Stimulated activated CD4-positive, alpha-beta T cell treated with anti-CD3 and anti-CD28 coated beads, Interleukin-1b, Interleukin-23, amount 100 ng/mL, for 4 hours (primary cell): ENCODE measurements around the gene ZNRF3.
"Not testable (repeated sequence)": the region's sequence is repeated elsewhere in the genome, so short reads cannot be mapped to it uniquely, and the experiment has no call there.

Experiments
- DNase-seq, 2 donors: peaks; one replicate each; pipeline ENCODE4 v3.0.0-alpha.2; 2020; ENCODE audit warnings: low read depth in 2 of 2

ZNRF3 gene

DNA sequence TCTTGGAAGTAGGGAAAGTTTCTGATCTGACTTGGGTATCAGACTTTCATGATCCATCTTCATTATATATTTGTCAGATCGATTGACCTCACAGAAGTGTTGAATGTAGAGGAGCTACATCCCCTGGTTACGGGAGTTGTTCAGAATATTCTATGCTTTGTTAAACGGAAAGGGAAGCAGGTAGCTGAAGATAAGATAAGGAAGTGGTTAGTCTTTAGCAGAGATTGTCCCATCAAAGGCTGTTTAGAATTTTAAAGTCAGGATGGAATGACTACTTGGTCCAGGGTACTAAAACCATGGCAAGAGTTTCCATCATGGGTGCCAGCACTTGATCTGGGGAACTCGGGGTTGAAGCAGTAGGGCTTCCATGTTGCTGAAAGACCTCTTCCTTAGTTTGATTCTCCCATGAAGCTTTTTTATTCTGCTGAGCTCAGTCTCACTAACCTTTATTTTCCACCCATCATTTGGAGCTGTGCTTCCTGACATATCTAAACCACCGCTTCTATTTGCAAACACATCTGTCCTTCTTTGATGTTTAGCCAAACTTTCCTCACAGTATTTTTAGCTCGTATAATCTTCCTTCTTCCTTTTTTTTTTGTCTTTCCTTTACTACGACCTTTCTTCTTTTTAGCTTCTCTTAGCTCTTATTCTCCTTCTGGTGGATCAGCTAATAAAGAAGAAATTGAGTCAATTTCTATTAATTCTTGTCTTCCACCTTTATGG lies 182.3 kb downstream of the ZNRF3 start:
- no peak for DNase-seq

DNA sequence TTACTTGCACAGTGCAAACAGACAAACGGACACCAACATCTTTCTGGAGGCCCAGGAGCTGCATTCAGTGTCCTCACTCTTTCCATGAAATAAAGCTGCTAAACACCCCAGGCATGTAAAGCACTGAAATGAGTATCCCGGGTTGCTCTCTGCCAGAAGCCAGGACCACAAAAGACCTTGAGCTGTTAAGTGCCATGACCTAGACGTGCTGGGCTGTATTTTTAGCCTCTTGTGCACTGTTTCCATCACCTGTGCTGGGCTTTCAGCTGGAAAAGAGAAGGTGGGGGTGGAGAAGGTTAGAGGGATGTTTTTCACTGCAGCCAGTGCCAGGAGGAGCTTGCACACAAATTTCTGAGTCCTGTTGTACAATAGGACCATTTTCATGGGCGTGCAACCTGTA lies 186.1 kb downstream of the ZNRF3 start:
- DNase-seq = no peak

DNA sequence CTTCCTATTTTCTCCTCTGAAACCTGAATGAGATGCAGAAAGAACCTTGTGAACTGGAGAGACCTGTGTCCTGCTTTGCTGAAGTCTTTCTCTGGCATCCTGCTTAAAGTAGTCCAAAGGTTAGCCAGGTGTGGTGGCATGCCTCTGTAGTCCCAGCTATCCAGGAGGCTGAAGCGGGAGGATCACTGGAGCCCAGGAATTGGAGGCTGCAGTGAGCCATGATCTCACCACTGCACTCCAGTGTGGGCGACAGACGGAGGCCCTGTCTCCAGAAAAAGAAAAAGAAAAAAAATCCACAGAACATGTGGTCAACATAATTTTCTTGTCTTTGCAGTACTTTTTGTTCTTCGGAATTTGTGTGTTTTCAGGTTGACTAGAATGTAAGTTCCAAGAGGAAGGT lies 187.1 kb downstream of the ZNRF3 start:
- DNase-seq = no peak

DNA sequence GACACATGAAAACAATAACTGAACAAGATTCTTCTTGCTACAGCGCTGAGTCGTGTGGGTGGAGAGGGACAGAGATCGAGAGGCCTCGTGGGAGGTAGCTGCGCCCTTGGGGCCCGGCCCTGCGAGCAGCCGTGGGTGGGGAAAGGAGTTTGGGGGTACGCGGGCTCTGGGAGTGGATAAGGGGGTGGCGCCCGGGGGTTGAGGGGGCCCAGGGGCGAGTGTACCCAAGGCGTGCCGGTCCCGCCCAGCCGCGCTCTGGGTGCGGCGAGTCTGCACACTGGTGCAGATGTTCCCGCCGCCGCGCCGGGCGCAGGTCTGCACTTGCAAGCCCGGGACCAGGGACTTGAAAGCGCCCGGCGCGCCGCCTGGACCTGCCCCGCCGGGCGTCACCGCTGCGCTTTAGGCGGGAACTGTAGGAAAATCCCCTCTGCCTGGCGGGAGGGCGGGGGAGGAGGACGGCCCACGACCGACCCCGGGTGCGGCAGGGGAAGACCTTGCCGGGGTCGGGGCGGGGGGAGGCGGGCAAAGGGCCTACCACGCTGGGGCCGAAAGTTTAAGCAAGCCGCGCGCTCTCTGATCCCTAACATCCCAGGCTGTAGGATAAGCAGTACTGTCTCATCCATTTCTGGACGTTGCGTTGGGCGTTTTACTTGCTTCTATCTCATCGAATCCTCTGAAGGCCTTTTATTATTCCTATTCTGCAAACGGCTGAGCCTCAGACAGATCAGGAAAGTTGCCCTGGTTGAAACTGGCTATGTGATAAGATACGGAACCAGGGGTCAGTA lies 188.1 kb downstream of the ZNRF3 start:
- DNase-seq = peak in 1 of 2 donors; percentile 20

DNA sequence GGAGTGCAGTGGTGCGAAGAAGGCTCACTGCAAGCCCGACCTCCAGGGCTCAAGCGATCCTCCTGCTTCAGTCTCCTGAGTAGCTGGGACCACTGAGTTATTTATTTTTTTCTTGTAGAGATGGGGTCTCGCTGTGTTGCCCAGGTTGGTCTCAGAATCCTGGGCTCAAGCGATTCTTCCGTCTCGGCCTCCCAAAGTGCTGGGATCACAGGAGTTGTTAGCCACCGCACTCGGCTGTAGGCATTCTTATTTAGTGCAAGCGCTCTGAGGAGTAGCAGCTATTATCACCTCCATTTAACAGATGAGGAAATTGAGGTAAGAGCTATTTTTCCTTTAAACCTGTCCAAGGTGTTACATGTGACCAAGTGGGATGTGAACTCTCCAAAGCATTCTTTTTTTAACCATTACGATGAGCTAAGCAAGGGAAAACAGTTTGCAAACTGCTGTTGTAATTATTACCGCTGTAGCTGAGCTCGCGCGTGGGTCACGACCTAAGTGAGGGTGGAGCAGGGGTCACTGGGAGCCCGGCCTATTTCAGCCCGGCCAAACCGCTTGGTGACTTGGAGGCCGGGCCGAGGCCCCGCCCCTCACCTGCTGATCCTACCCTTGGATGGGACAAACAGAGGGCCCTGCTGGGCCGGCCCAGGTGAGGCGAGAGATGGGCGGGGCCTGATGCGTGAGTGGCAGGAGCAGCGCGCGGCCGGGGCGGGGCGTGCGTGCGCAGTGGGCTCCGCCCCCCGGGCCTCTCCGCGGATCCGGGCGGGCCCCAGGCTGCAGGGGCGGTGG lies 189.0 kb downstream of the ZNRF3 start:
- DNase-seq = peak; percentile 77 to 85

DNA sequence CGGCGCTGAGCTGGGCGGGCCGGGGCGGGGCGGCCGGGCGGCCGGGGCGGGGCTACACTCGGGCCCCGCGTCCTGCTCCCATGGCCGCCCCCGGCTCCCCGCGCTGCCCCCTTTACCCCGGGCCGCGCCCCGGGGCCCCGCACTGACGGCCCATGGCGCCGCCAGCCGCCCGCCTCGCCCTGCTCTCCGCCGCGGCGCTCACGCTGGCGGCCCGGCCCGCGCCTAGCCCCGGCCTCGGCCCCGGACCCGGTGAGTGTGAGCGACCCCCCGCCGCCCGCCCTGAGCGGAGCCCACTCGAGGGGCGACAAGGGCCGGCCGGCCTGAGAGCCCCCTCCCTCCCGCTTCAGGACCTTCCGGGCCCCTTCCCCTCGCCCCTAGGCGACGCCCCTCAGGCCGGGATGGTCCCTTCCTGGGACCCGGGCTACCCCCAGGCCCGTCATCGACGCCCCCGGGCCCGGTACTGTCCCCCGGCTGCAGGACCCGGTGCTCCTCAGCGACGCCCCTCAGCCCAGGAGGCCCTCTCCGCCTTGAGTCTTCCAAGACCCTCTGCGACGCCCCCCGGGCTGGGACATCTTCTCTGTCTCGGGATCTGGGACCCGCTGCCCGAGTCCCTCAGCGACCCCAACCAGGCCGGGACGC lies 189.7 kb downstream of the ZNRF3 start, which contains the start of gene KREMEN1:
Gene KREMEN1, plus strand, starts transcription at position 57 of the 639 bp plus-strand sequence. Its CDS starts 96 bp downstream, at position 153.
- no peak for DNase-seq

DNA sequence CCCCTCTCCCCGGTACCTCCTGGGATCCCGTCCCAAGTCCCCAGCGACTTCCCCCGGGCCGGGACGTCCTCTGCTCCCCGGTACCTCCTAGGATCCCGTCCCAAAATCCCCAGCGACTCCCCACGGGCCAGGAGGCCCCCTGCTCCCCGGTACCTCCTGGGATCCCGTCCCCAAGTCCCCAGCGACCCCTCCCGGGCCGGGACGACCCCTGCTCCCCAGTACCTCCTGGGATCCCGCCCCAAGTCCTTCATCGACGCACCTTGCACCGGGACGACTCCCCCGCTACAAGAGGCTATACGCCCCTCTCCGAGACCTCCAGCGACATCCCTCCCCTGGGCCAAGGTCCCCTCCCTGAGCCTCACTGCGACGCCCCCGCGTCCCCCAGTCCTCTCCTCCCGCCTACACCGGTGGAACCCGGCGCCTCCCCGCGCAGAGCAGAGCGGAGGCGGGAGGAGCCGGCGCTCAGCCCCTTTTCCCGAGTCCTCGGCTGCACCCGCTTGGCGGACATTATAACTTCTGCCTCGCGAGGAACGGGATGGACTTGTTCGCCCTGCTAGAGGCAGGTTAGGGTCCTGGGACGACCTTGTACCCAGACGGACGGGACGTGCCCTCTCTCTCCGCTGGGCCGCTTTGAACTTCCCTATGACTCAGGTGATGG lies 190.4 kb downstream of the ZNRF3 start:
- DNase-seq = peak in 1 of 2 donors; percentile 10

DNA sequence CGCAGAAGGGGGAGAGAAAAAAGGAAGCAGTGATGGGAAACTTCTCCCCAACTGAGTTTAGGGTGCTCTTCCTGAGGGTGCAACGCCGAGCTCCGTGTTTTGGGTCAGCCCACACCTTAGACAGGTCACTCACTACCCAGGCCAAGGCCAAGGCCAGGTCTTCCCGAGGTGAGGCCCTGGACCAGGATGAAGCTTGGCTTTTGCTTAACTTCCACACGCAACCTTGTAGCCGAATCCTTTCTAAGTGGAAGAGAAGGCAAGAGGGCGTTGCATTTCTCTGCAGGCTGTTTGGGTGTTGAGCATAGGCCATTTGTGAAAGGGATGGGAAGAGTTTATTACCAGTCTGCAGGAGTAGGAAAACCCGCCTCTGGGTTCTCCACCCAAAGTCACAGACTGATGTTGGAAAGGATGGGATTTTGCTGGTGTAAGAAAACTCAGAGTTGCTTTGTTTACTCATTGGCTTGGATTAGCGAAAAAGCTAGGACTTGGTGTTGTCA lies 191.0 kb downstream of the ZNRF3 start:
- DNase-seq = no peak

DNA sequence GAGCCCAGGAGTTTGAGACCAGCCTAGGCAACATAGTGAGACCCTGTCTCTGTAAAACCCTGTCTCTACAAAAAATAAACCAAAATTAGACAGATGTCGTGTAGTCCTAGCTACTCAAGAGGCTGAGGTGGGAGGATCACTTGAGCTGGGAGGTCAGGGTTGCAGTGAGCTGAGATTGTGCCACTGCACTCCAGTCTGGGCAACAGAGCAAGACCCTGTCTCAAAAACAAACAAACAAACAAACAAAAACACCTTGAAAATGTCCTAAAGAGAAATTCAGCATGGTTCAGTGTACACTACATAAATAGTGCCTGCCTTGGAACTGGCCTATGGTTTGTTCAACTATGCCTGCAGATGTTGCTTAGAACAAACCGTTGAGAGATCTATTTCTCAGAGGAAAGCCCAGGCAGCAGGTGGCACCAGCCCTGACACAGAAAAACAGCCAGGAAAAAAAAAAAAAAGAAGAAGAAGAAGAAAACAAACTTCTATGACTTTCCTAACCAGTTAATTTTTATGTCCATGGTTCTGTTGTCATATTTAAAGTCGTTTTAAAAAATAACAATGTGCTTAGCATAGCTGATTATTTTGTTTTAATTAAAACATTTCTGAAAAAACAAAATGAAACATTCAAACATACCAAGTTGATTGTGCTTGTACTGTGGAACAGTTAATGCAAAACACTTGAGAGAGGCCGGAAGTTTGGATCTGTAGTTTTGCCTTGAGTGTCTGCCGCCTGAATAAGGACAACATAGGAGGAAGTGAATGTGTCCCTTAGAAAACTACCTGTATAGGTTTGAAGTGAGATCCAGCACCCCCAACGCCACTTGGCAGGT lies 194.9 kb downstream of the ZNRF3 start:
- DNase-seq = no peak

DNA sequence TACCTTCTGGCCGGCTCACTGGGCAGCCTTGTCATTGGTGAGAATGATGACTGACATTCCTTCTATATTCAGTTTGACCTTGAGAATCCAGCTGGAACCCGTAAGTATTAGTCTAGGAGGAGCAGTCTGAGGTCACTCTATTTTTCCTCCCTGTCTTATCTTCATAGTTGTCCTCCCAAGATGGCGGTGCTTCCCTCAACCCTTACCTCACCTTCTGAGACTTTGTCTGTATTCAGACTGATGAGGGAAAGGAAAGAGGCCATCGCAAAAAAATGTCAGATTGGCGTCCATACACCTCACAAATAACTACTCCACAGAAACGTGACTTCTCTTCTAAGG lies 195.5 kb downstream of the ZNRF3 start:
- DNase-seq = no peak

DNA sequence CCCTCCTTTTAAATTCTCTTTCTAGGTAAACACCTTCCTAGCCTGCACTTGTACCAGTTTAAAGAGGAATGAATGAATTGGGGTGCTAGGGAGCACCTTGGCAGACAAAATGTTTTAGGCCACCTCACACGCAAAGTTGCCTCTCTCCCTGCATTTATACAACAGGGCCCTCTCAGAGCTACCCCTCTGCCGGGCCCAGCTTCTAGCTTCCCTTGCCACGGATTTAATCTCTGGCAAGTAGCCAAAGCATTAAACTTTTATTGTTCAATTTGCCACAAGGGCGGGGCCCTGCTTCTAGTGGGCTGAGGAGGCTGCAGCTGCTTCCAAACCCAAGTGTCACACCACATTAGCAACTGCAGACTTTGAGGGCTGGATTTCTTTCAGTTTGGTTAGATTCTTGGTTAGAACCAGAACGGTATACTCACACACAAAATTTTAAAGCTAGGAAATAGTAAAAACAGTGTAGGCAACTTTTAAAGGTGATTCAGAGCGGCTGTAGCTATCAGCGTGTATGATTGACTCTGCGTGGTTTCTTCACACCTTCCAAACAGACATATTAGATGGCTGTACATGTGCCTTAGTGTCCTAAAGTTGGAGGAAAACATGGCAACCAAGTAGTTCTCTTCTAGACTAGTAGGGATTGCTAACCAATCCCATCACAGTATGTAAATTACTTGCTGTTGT lies 196.0 kb downstream of the ZNRF3 start:
- no peak for DNase-seq

DNA sequence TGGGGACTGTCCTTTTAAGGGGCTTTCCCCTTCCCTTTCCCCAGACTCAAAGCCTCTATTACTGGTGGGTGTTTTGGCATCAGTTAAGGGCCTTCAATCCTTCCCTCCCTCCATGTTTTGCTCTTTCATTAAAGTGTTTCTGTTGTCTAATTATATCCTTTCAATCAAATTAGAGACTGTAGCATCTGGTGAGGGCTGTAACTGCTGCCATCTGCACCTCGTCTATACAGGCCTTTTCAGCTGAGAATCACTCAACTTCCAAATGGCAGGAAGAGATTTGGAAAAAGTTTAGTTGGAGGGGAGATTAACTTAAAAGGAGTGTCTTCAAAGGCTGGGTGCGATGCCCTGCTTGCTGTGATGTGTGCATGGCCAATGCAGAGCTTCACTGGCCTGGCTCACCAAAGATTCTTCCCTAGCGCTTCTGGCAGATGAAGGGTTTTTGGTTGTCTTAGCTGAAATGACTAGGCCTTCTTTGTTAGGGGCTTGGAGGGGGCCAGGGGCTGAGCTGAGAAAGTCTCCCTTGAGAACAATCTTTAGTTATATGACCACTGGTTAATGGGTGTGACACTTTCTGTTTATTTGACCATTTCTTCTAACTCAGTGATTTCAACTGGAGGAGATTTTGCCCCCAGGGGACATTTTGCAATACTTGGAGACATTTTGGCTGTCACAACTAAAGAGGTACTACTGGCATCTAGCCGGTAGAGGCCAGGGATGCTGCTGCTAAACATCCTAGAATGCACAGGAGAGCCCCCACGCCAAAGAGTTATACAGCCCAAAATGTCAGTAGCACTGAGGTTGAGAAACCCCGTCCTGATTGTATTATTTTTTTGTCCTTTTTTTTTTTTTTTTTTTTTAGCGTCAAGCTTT lies 197.0 kb downstream of the ZNRF3 start:
- no peak for DNase-seq

DNA sequence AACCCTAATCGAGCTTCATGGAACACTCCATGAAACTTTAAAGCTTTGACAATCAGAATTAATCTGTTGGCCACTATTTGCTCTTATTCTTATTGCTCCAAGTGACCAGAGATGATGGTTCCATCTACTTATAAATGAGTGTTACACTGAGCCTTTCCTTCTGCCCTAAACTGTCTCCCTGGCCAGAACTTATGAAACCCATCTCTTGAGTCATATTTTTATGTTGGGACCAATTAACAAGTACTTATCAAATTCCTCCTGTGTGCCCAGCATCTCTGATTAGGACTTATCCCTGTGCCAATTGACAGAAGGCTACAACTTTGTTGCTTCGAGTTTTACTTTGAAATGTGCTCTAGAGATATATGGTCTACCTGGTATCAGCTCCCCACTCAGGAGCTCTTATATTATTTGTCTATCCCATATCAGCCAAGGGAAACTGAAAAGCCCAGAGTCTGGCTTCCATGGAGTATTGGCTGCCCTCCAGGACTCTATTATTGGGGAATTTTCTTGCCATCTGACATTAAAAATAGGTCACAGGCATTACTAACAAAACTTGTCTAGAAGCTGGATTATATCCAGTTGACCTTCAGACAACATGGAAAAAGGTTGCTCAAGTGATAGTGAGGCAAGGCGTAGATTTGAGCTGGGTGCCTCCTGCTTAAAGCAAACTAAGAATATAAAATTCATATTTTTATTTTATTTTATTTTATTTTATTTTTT lies 198.3 kb downstream of the ZNRF3 start:
- no peak for DNase-seq

DNA sequence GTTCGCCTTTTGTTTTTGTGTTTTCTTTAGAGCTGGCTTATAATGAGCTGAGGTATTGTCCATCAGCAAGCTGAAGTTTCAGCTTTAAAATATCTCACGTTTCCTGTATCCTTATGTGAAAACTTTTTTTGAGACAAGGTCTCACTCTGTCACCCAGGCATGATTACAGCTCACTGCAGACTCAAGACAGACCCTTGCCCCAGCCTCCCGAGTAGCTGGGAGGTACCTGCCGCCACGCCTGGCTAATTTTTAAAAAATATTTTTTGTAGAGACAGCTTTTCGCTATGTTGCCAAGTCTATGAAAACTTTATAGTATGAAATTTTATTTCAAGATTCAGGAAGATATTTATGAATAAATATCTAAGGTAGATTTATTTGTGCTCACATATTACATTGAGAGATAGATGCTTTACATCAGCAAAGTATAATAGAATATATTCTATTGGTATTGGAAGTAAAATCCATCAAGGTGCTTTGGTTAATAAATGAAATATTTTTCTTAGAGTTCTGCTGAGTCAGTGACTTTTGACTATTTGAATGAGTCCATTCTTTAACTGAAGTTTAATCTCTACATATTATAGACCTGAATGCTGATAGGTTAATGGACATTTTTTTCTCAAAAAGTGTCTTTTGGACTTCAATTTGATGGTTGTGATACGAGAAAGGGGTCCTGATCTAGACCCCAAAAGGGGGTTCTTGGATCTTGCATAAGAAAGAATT lies 199.6 kb downstream of the ZNRF3 start:
- no peak for DNase-seq

DNA sequence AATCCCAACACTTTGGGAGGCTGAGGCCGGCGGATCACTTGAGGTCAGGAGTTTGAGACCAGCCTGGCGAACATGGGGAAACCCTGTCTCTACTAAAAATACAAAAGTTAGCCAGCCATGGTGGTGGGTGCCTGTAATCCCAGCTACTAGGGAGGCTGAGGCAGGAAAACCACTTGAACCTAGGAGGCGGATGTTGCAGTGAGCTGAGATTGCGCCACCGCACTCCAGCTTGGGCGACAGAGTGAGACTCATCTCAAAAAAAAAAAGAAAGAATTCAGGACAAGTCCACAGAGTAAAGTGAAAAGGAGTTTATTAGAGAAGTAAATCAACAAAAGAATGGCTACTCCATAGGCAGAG lies 200.2 kb downstream of the ZNRF3 start:
- DNase-seq = not testable (repeated sequence)

DNA sequence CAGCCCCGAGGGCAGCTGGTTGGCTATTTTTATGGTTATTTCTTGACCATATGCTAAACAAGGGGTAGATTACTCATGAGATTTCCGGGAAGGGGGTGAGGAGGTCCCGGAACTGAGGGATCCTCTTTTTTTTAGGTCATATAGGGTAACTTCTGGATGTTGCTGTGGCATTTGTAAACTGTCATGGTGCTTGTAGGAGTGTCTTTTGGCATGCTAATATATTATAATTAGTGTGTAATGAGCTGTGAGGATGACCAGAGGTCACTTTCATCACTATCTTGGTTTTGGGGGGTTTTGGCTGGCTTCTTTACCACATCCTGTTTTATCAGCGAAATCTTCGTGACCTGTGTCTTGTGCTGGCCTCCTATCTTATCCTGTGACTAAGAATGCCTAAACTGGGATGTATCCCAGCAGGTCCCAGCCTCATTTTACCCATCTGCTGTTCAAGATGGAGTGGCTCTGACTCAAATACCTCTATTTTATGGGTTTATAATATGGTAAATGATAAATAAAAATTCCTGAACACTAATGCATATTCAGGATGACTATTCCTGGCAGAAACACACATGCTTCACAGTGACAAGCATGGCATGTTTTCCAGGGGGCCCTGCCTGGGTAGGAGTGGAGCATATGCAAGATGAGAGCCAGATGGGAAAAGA lies 200.7 kb downstream of the ZNRF3 start:
- DNase-seq = no peak

DNA sequence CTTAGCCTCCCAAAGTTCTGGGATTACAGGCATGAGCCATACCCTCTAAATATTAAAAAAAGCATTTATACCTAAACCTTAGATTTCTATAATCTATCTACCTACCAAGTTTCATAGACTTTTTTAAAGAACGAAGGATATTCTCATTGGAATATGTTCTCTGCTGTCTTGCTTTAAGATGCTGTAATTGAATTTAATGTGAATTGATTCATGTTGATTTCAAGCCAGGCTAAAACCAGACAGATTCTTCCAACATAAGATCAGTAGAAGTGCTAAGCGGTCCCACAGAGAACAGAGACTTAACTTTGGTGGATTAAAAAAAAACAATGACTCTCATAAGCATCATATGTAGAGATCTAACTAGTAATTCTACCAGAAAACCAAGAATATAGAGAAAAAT lies 203.6 kb downstream of the ZNRF3 start:
- DNase-seq = no peak
